IMR-90 (cell line): Measurements from ENCODE around the gene SASH1. TPM values are rescaled to one million over a fixed set of nuclear protein-coding genes. Genes with fewer than 3 reads are reported as not detected.

ENCODE experiments used
- ATAC-seq: fragments of 200-7000 bp; cut with Tn5 transposase; 2 replicates; pipeline ENCODE4 v1.9.1; 2020; ENCODE audit warnings: low read depth, mild to moderate bottlenecking, moderate library complexity
- BruUV-seq: library from RNA; stranded (reverse); fragments of 400-500 nt; replicated peaks from 2 replicates; lab custom pipeline; 2021; lab: Mats Ljungman, UMichigan
- CTCF ChIA-PET: fragments of 300-600 bp; formaldehyde crosslinking; extraction: SDS; loops from one replicate; lab custom pipeline; 2021; ENCODE audit warnings: antibody characterized with exemption; lab: Yijun Ruan, JAX
- POLR2A ChIA-PET: fragments of 300-600 bp; sonication (Branson Sonifier 250); formaldehyde crosslinking; loops from one replicate; lab custom pipeline; 2022; ENCODE audit warnings: antibody characterized with exemption; ENCODE audit not compliant: unreplicated experiment; lab: Charles Lee
- DNase-seq: peaks from one replicate; pipeline ENCODE4 v3.0.0; 2013
- H2AFZ ChIP-seq: replicated peaks from 2 replicates; pipeline ENCODE3; 2013; ENCODE audit warnings: low read length, mild to moderate bottlenecking; ENCODE audit not compliant: poor library complexity
- H2AK5ac ChIP-seq: 2 replicates; pipeline ENCODE4 v1.6.1; 2013; ENCODE audit warnings: low read depth, low read length, inconsistent platforms
- H2AK9ac ChIP-seq: replicated peaks from 2 replicates; pipeline ENCODE3; 2013; ENCODE audit warnings: mild to moderate bottlenecking, low read depth, low read length, moderate library complexity; ENCODE audit not compliant: poor library complexity
- H2BK120ac ChIP-seq: 2 replicates; pipeline ENCODE4 v1.6.1; 2013; ENCODE audit warnings: low read depth, low read length, inconsistent platforms
- H2BK15ac ChIP-seq: 3 replicates; pipeline ENCODE4 v1.6.1; 2013; ENCODE audit warnings: low read depth, low read length, inconsistent platforms
- H2BK20ac ChIP-seq: 2 replicates; pipeline ENCODE4 v1.6.1; 2013; ENCODE audit warnings: low read depth, mild to moderate bottlenecking, inconsistent platforms, low read length, moderate library complexity
- H2BK5ac ChIP-seq: 2 replicates; pipeline ENCODE4 v1.6.1; 2013; ENCODE audit warnings: mild to moderate bottlenecking, low read depth, low read length, inconsistent platforms; ENCODE audit not compliant: poor library complexity, severe bottlenecking
- H3K14ac ChIP-seq: replicated peaks from 2 replicates; pipeline ENCODE4 v1.6.1; 2013; ENCODE audit warnings: low read depth, low read length, inconsistent platforms
- H3K18ac ChIP-seq: 2 replicates; pipeline ENCODE4 v1.6.1; 2013; ENCODE audit warnings: low read depth, low read length, control low read depth
- H3K23ac ChIP-seq: 2 replicates; pipeline ENCODE4 v1.6.1; 2013; ENCODE audit warnings: low read depth, low read length, inconsistent platforms
- H3K27ac ChIP-seq: 2 replicates; pipeline ENCODE4 v1.5.1; 2013; ENCODE audit warnings: mild to moderate bottlenecking, control low read depth, low read length; ENCODE audit not compliant: insufficient read depth
- H3K27me3 ChIP-seq: 2 replicates; pipeline ENCODE4 v1.6.1; 2013; ENCODE audit warnings: low read length; ENCODE audit not compliant: control insufficient read depth, insufficient read depth
- H3K36me3 ChIP-seq: 2 replicates; pipeline ENCODE4 v1.6.1; 2013; ENCODE audit warnings: low read length, mixed read lengths; ENCODE audit not compliant: control insufficient read depth, insufficient read depth
- H3K4ac ChIP-seq: 2 replicates; pipeline ENCODE4 v1.6.1; 2013; ENCODE audit warnings: low read depth, low read length, inconsistent platforms
- H3K4me1 ChIP-seq: 2 replicates; pipeline ENCODE4 v1.6.1; 2013; ENCODE audit warnings: low read length, mixed read lengths; ENCODE audit not compliant: control insufficient read depth, insufficient read depth
- H3K4me2 ChIP-seq: 2 replicates; pipeline ENCODE4 v1.6.1; 2013; ENCODE audit warnings: low read depth, mild to moderate bottlenecking, control low read depth, low read length, moderate library complexity
- H3K4me3 ChIP-seq: 2 replicates; pipeline ENCODE4 v1.5.1; 2013; ENCODE audit warnings: low read depth, mild to moderate bottlenecking, control low read depth, low read length, moderate library complexity; ENCODE audit not compliant: insufficient read depth
- H3K56ac ChIP-seq: 2 replicates; pipeline ENCODE4 v1.6.1; 2013; ENCODE audit warnings: low read length, inconsistent platforms; ENCODE audit not compliant: insufficient read depth; ENCODE audit errors: extremely low read depth
- H3K79me1 ChIP-seq, 2 experiments: 2 replicates each; pipeline ENCODE4 v1.6.1; 2013; ENCODE audit warnings: low read length in 2 of 2, inconsistent platforms in 1 of 2, low read depth in 1 of 2
- H3K9ac ChIP-seq: 2 replicates; pipeline ENCODE4 v1.6.1; 2013; ENCODE audit warnings: low read depth, low read length, control low read depth
- H3K9me1 ChIP-seq: 2 replicates; pipeline ENCODE4 v1.6.1; 2013; ENCODE audit warnings: low read length, inconsistent platforms; ENCODE audit not compliant: insufficient read depth
- H3K9me3 ChIP-seq: 2 replicates; pipeline ENCODE4 v1.6.1; 2013; ENCODE audit warnings: low read length; ENCODE audit not compliant: control insufficient read depth, insufficient read depth
- H4K20me1 ChIP-seq: 2 replicates; pipeline ENCODE4 v1.6.1; 2013; ENCODE audit warnings: low read length, inconsistent platforms; ENCODE audit not compliant: insufficient read depth
- H4K5ac ChIP-seq: 2 replicates; pipeline ENCODE4 v1.6.1; 2013; ENCODE audit warnings: mild to moderate bottlenecking, low read depth, low read length, control low read depth
- H4K8ac ChIP-seq, 2 experiments: 2 replicates each; pipeline ENCODE4 v1.6.1; 2013; ENCODE audit warnings: low read depth in 2 of 2, low read length in 2 of 2, control low read depth in 1 of 2, inconsistent platforms in 1 of 2
- H4K91ac ChIP-seq: 2 replicates; pipeline ENCODE4 v1.6.1; 2013; ENCODE audit warnings: low read depth, low read length, inconsistent platforms; ENCODE audit not compliant: insufficient read depth
- BHLHE40 ChIP-seq: fragments of 150-350 bp; IDR thresholded peaks from 2 replicates; pipeline ENCODE4 v1.6.1; 2016; ENCODE audit warnings: mild to moderate bottlenecking, low read depth, low read length
- CEBPB ChIP-seq: IDR thresholded peaks from 2 replicates; pipeline ENCODE4 v1.6.1; 2012; ENCODE audit warnings: low read depth, low read length, improper control_type of control experiment
- CHD1 ChIP-seq: IDR thresholded peaks from 2 replicates; pipeline ENCODE4 v1.6.1; 2012; ENCODE audit warnings: low read depth, low read length, improper control_type of control experiment
- CTCF ChIP-seq: conservative IDR thresholded peaks from 2 replicates; pipeline ENCODE4 v1.5.1; 2012; ENCODE audit warnings: mild to moderate bottlenecking, low read depth, low read length, improper control_type of control experiment
- FOS ChIP-seq: fragments of 150-350 bp; IDR thresholded peaks from 2 replicates; pipeline ENCODE4 v1.6.1; 2016; ENCODE audit warnings: low read depth, low read length
- MAFK ChIP-seq: IDR thresholded peaks from 2 replicates; pipeline ENCODE4 v1.6.1; 2012; ENCODE audit warnings: low read depth, low read length, improper control_type of control experiment
- MAZ ChIP-seq: IDR thresholded peaks from 2 replicates; pipeline ENCODE4 v1.6.1; 2012; ENCODE audit warnings: low read depth, mild to moderate bottlenecking, low read length, improper control_type of control experiment, moderate library complexity, borderline replicate concordance
- MXI1 ChIP-seq: IDR thresholded peaks from 2 replicates; pipeline ENCODE4 v1.6.1; 2012; ENCODE audit warnings: low read depth, mild to moderate bottlenecking, low read length, moderate library complexity, borderline replicate concordance
- NFE2L2 ChIP-seq: fragments of 150-350 bp; IDR thresholded peaks from 2 replicates; pipeline ENCODE4 v1.6.1; 2016; ENCODE audit warnings: low read depth, mild to moderate bottlenecking, low read length
- POLR2A ChIP-seq: IDR thresholded peaks from 2 replicates; pipeline ENCODE4 v1.6.1; 2012; ENCODE audit warnings: mild to moderate bottlenecking, low read depth, low read length
- RAD21 ChIP-seq: IDR thresholded peaks from 2 replicates; pipeline ENCODE4 v1.6.1; 2012; ENCODE audit warnings: low read length, improper control_type of control experiment
- RCOR1 ChIP-seq: IDR thresholded peaks from 2 replicates; pipeline ENCODE4 v1.6.1; 2012; ENCODE audit warnings: mild to moderate bottlenecking, low read length, improper control_type of control experiment; ENCODE audit not compliant: insufficient replicate concordance
- RFX5 ChIP-seq: IDR thresholded peaks from 2 replicates; pipeline ENCODE4 v1.8.0; 2012; ENCODE audit warnings: low read depth, mild to moderate bottlenecking, low read length, moderate library complexity
- SMC3 ChIP-seq: fragments of 150-350 bp; IDR thresholded peaks from 2 replicates; pipeline ENCODE4 v1.6.1; 2016; ENCODE audit warnings: low read depth, mild to moderate bottlenecking, antibody characterized with exemption, low read length, moderate library complexity
- USF2 ChIP-seq: fragments of 150-350 bp; IDR thresholded peaks from 2 replicates; pipeline ENCODE4 v1.6.1; 2017; ENCODE audit warnings: mild to moderate bottlenecking, antibody characterized with exemption, low read length, low read depth
- WGBS, 2 experiments: methylation state at CpG; one replicate each; pipeline versions ENCODE4 v1.1.5 to v1.1.7; 2013; ENCODE audit warnings: missing lambda C conversion rate in 2 of 2; ENCODE audit not compliant: insufficient read length in 1 of 2; ENCODE audit errors: extremely low coverage in 2 of 2; 5-methylcytosine and 5-hydroxymethylcytosine counted together
- dilution Hi-C: fragments of 300-500 bp; cut with HindIII; formaldehyde crosslinking; loops from one replicate; pipeline ENCODE4 v1.14.3; 2018; ENCODE audit warnings: low sequenced_read_pairs; ENCODE audit not compliant: unreplicated experiment
- in situ Hi-C: fragments of 300-500 bp; cut with MboI; formaldehyde crosslinking; loops from 3 replicates; pipeline ENCODE4 v1.14.3; 2019; ENCODE audit warnings: low sequenced_read_pairs, inconsistent platforms, mixed read lengths
- intact Hi-C: fragments of 100-400 bp; cut with micrococcal nuclease; formaldehyde crosslinking; loops from 2 replicates; pipeline ENCODE4 v1.10.0; 2022
- polyA plus RNA-seq, 3 experiments: library from polyadenylated mRNA; depleted of rRNA; stranded (reverse); fragments of >200 nt; gene quantifications; 2 replicates each; pipeline ENCODE4 v1.2.3, GENCODE V29; 2012; ENCODE audit warnings: low replicate concordance in 1 of 3
- total RNA-seq: library from RNA; depleted of rRNA; stranded (reverse); fragments of >200 nt; gene quantifications from 2 replicates; pipeline ENCODE4 v1.2.3, GENCODE V29; 2012

Gene SASH1
- total and polyA plus RNA-seq, 2 of the 4 experiments (the other 2 are of a cell fraction): 11.6 to 16.5 TPM

- TF ChIP-seq RFX5 (no peak), SMC3 (no peak), MAFK (no peak), CEBPB (no peak), NFE2L2 (no peak), USF2 (no peak), MAZ (no peak), RCOR1 (no peak), POLR2A (no peak), FOS (no peak), CHD1 (no peak), CTCF (no peak), MXI1 (no peak), RAD21 (no peak), BHLHE40 (no peak)
- H3K4ac ChIP-seq: no peak overlapping the region
- no peaks in the 10 kb centered on the region for H3K9me3 ChIP-seq
- peaks cover 5 to 66% of the 10 kb centered on the region in 2 experiments; a peak in 3 of 4 replicates for H3K79me1 ChIP-seq
- H3K27ac ChIP-seq: no peak overlapping the region
- no peaks in the 10 kb centered on the region for H3K27me3 ChIP-seq
- H3K36me3 ChIP-seq: no peaks in the 10 kb centered on the region; the same call in 1 of the 2 replicates
- H3K14ac ChIP-seq: peak overlapping the region; percentile 77; the same call in 1 of the 2 replicates
- H4K8ac ChIP-seq: no peak overlapping the region; a peak in 1 of 4 replicates
- no peak overlapping the region for H2AK5ac ChIP-seq
- no peak overlapping the region for H4K91ac ChIP-seq
- H2BK20ac ChIP-seq: no peak overlapping the region
- no peak overlapping the region for H3K4me2 ChIP-seq
- H3K9me1 ChIP-seq: peaks cover 12% of the 10 kb centered on the region
- no peak overlapping the region for H2BK15ac ChIP-seq
- POLR2A ChIA-PET: interaction anchor here (0.6 kb wide), 1 partner anchor 148 kb away, joined by 6 read pairs; no protein-coding TSS in a partner anchor
- no peak overlapping the region for H4K5ac ChIP-seq
- H2BK5ac ChIP-seq: no peak overlapping the region
- no peak overlapping the region for H3K18ac ChIP-seq
- no peak overlapping the region for H3K9ac ChIP-seq
- H2AK9ac ChIP-seq: no peak overlapping the region
- no peak overlapping the region for H2BK120ac ChIP-seq
- no peak overlapping the region for H3K23ac ChIP-seq
- no peak overlapping the region for H2AFZ ChIP-seq
- no peak overlapping the region for H3K4me3 ChIP-seq
- H4K20me1 ChIP-seq: no peaks in the 10 kb centered on the region
- H3K4me1 ChIP-seq: peaks cover 12% of the 10 kb centered on the region
- in situ Hi-C loops (no loop called here), dilution Hi-C loops (no loop called here), intact Hi-C loops (no loop called here)
- CTCF ChIA-PET: no interaction called here
- no CpG with 5 or more reads among the region's 4 CpGs for WGBS, 2 experiments
- H3K56ac ChIP-seq: no peak overlapping the region
- no TSS peak for BruUV-seq
- DNase-seq: no peak
- ATAC-seq: no peak
Observed at GRCh38 chr6:148457843-148458159, 115.2 kb downstream of the SASH1 start.
